ENCODE data around the gene PACS1. TPM values are rescaled to one million over a fixed set of nuclear protein-coding genes. Genes with fewer than 3 reads are reported as not detected.

The PACS1 gene
- total RNA-seq, 1 donor from 2014 or later: 24.9 TPM

GRCh38 chr11:66051371-66051765, 18.7 kb upstream of the PACS1 start:
- no peak for DNase-seq (ENCODE audit: low read depth)

GRCh38 chr11:66051766-66052663, 18.1 kb upstream of the PACS1 start, which contains the start of gene SF3B2:
TSS of gene SF3B2 (plus strand) at chr11:66052364. CDS start at chr11:66052385, 21 bp downstream.
- TF ChIP-seq CTCF (conservative IDR thresholded peaks at IDR 0.05; ENCODE audit: low read depth, low read length): no peak
- H3K4me3 ChIP-seq (ENCODE audit: low read depth, low read length): peak within 1 kb of the TSS; percentile 95
- peak; percentile 61 for DNase-seq (ENCODE audit: low read depth)

More at GRCh38 chr11:66051371-66051765, 18.7 kb upstream of the PACS1 start:
- no peak for TF ChIP-seq CTCF (conservative IDR thresholded peaks at IDR 0.05; ENCODE audit: low read depth, low read length)
- peak overlapping the region; percentile 95 for H3K4me3 ChIP-seq (ENCODE audit: low read depth, low read length)

GRCh38 chr11:66052664-66052982, 17.4 kb upstream of the PACS1 start:
- peak overlapping the region; percentile 95 for H3K4me3 ChIP-seq (ENCODE audit: low read depth, low read length)
- no peak for TF ChIP-seq CTCF (conservative IDR thresholded peaks at IDR 0.05; ENCODE audit: low read depth, low read length)
- no peak for DNase-seq (ENCODE audit: low read depth)

- no peak for DNase-seq (ENCODE audit: low read depth)
- H3K4me3 ChIP-seq (ENCODE audit: low read depth, low read length): no peak overlapping the region
- no peak for TF ChIP-seq CTCF (conservative IDR thresholded peaks at IDR 0.05; ENCODE audit: low read depth, low read length)
These were observed 15.1 kb upstream of the PACS1 start for GRCh38 chr11:66055021-66055420.

GRCh38 chr11:66056501-66056900, 13.6 kb upstream of the PACS1 start:
- DNase-seq (ENCODE audit: low read depth): no peak
- no peak for TF ChIP-seq CTCF (conservative IDR thresholded peaks at IDR 0.05; ENCODE audit: low read depth, low read length)
- no peak overlapping the region for H3K4me3 ChIP-seq (ENCODE audit: low read depth, low read length)

- no peak for TF ChIP-seq CTCF (conservative IDR thresholded peaks at IDR 0.05; ENCODE audit: low read depth, low read length)
- DNase-seq (ENCODE audit: low read depth): no peak
- H3K4me3 ChIP-seq (ENCODE audit: low read depth, low read length): no peak overlapping the region
These were observed 9.9 kb upstream of the PACS1 start for GRCh38 chr11:66059966-66060680.

All from epithelial cell of proximal tubule (primary cell).